Tibial nerve (tissue), 4 donors: ENCODE measurements around the gene CD200. TPM values are rescaled to one million over a fixed set of nuclear protein-coding genes. Genes with fewer than 3 reads are reported as not detected.

ENCODE experiments used
- DNase-seq, 2 donors: peaks; one replicate each; pipeline ENCODE4 v3.0.0-alpha.2; 2019; ENCODE audit warnings: low spot score in 2 of 2
- H3K27ac ChIP-seq, 4 donors: fragments of 200-600 bp; sonication (generic) in 3 of 4; one replicate each; pipeline ENCODE4 v1.5.1; 2017 to 2019; ENCODE audit warnings: mild to moderate bottlenecking in 1 of 4
- H3K27me3 ChIP-seq, 2 donors: fragments of 200-600 bp; sonication (generic) in 1 of 2; one replicate each; pipeline versions ENCODE4 v1.5.1 to v1.6.0; 2017 to 2019
- H3K36me3 ChIP-seq, 3 donors: fragments of 200-600 bp; sonication (generic); one replicate each; pipeline ENCODE4 v1.5.1; 2018 to 2019
- H3K4me1 ChIP-seq, 4 donors: fragments of 200-600 bp; sonication (generic) in 3 of 4; one replicate each; pipeline ENCODE4 v1.5.1; 2017 to 2019
- H3K4me3 ChIP-seq, 4 donors: fragments of 200-600 bp; sonication (generic) in 3 of 4; one replicate each; pipeline ENCODE4 v1.5.1; 2017 to 2019; ENCODE audit warnings: mild to moderate bottlenecking in 1 of 4, moderate library complexity in 1 of 4
- H3K9me3 ChIP-seq, 4 donors: fragments of 200-600 bp; sonication (generic) in 3 of 4; one replicate each; pipeline ENCODE4 v1.5.1; 2017 to 2019
- CTCF ChIP-seq, 5 experiments: fragments of 200-600 bp in 3 of 5; fragments of 450-650 bp in 2 of 5; sonication (generic) in 3 of 5; IDR thresholded peaks; one replicate each; pipeline ENCODE4 v1.5.1; 2016 to 2019; ENCODE audit warnings: antibody characterized with exemption in 5 of 5, mild to moderate bottlenecking in 3 of 5, moderate library complexity in 2 of 5
- EP300 ChIP-seq, 2 donors: sonication (generic); formaldehyde crosslinking; IDR thresholded peaks; one replicate each; pipeline ENCODE4 v1.6.1; 2017; ENCODE audit warnings: antibody characterized with exemption in 2 of 2, mild to moderate bottlenecking in 1 of 2
- POLR2A ChIP-seq, 2 donors: fragments of 450-650 bp; IDR thresholded peaks; one replicate each; pipeline ENCODE4 v1.6.1; 2017; ENCODE audit warnings: antibody characterized with exemption in 2 of 2, mild to moderate bottlenecking in 2 of 2, moderate library complexity in 2 of 2
- WGBS, 2 donors: methylation state at CpG; one replicate each; pipeline ENCODE4 v1.1.5; 2018; 5-methylcytosine and 5-hydroxymethylcytosine counted together
- total RNA-seq, 4 donors: library from RNA; depleted of rRNA; stranded (reverse); fragments of >200 nt; gene quantifications; one replicate each; pipeline ENCODE4 v1.1.0, GENCODE V29; 2016

CD200 gene
- total RNA-seq, 4 donors from 2014 or later, result 4.5 to 12.6 (median 8.7) TPM

- H3K36me3 ChIP-seq, result no peaks in the 10 kb centered on the region
- DNase-seq, result no peak
- peaks cover 0 to 11% (median 0%) of the 10 kb centered on the region in 4 donors for H3K4me1 ChIP-seq
- no peaks in the 10 kb centered on the region for H3K27me3 ChIP-seq
- peaks cover 0 to 4% (median 0%) of the 10 kb centered on the region in 4 donors for H3K9me3 ChIP-seq
- H3K4me3 ChIP-seq, result no peak overlapping the region
- TF ChIP-seq POLR2A (IDR thresholded peaks at IDR 0.05), result no peak
- TF ChIP-seq EP300 (IDR thresholded peaks at IDR 0.05), result no peak
- TF ChIP-seq CTCF (IDR thresholded peaks at IDR 0.05), result no peak
- H3K27ac ChIP-seq, result no peak overlapping the region
These were observed 34.2 kb upstream of the CD200 start for GRCh38 chr3:112298781-112299180.

GRCh38 chr3:112302150-112302830, 30.7 kb upstream of the CD200 start:
- peak overlapping the region in 3 of 4 donors; percentile 14 to 56 (median 37) for H3K4me3 ChIP-seq
- no peak for DNase-seq

DNA sequence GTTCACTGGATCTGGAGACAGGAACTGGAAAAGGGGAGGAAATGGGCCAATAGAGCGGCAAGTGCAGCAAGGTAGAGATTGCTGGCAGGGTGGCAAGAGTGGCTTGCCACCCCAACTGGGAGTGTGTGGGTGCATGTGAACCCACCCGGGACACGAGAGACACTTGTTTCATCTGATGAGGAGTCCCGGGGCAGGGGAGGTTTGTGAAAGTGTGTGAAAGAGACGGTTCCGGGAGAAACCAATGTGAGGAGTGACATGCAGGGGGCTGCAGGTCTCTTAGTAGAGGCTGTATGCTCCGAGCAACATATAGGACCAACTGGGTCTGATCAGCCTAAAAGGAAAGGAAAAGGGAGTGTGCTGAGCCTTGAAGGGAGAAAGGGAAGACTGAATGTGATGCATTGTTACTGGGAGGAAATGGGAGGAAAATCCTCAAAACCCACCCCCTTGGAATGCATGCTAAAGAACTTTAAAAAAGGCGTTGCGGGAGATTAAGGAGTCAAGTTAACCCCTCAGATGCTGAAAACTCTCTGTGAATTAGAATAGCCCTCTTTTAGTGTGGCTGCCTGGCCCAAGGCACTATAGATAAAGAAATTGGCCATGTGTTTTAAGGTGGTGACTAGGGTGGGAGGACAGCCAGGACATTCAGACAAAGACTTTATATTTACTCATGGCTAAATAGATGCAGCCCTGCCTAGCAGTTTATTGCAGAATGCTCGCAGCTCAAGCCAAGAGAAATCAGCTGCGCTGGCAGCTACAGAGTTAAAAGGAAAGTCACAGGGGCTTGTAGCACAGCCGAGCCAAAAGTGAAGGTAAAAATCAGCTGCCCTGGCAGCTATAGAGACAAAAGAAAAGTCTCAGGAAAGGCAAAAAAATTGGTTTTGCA, 29.8 kb upstream of the CD200 start:
- Histone ChIP-seq H3K4me3 (peak overlapping the region; percentile 14 to 56 (median 34)), H3K27me3 (no peaks in the 10 kb centered on the region), H3K27ac (peak overlapping the region; percentile 29 to 66 (median 40)), H3K4me1 (peaks cover 0 to 22% (median 0%) of the 10 kb centered on the region in 4 donors), H3K9me3 (peaks cover 0 to 4% (median 0%) of the 10 kb centered on the region in 4 donors), H3K36me3 (no peaks in the 10 kb centered on the region)
- DNase-seq, result no peak
- WGBS, 2 donors, result 12 to 13% methylated on average over 12 of the region's 12 CpGs
- TF ChIP-seq EP300 (IDR thresholded peaks at IDR 0.05) (no peak), POLR2A (IDR thresholded peaks at IDR 0.05) (no peak), CTCF (IDR thresholded peaks at IDR 0.05) (no peak)

More at GRCh38 chr3:112302150-112302830, 30.7 kb upstream of the CD200 start:
- 63 to 75% methylated on average over 11 of the region's 11 CpGs for WGBS, 2 donors
- Histone ChIP-seq H3K4me1 (peaks cover 0 to 22% (median 0%) of the 10 kb centered on the region in 4 donors), H3K9me3 (peaks cover 0 to 4% (median 0%) of the 10 kb centered on the region in 4 donors), H3K27me3 (no peaks in the 10 kb centered on the region), H3K27ac (peak overlapping the region in 2 of 4 donors; percentile 45 to 66), H3K36me3 (no peaks in the 10 kb centered on the region)
- no peak for TF ChIP-seq POLR2A (IDR thresholded peaks at IDR 0.05)
- no peak for TF ChIP-seq CTCF (IDR thresholded peaks at IDR 0.05)
- no peak for TF ChIP-seq EP300 (IDR thresholded peaks at IDR 0.05)

GRCh38 chr3:112303764-112304325, 29.1 kb upstream of the CD200 start:
- no peak for DNase-seq

More at GRCh38 chr3:112303764-112304325, 29.1 kb upstream of the CD200 start:
- WGBS, 2 donors, result 3% methylated on average over 11 of the region's 11 CpGs
- Histone ChIP-seq H3K36me3 (no peaks in the 10 kb centered on the region), H3K27me3 (no peaks in the 10 kb centered on the region), H3K27ac (peak overlapping the region in 3 of 4 donors; percentile 29 to 66 (median 34)), H3K4me3 (peak overlapping the region; percentile 14 to 56 (median 34)), H3K4me1 (peaks cover 0 to 22% (median 0%) of the 10 kb centered on the region in 4 donors), H3K9me3 (peaks cover 0 to 4% (median 0%) of the 10 kb centered on the region in 4 donors)
- TF ChIP-seq POLR2A (IDR thresholded peaks at IDR 0.05), result no peak
- TF ChIP-seq CTCF (IDR thresholded peaks at IDR 0.05), result no peak
- TF ChIP-seq EP300 (IDR thresholded peaks at IDR 0.05), result no peak
